Activated naive CD4-positive, alpha-beta T cell treated with anti-CD3 and anti-CD28 coated beads, Interleukin-2, amount 50 U/mL, for 24 hours (primary cell): Measurements from ENCODE around the gene GNAQ.
"Not testable (repeated sequence)": the region's sequence is repeated elsewhere in the genome, so short reads cannot be mapped to it uniquely, and the experiment has no call there.

ENCODE experiments used
- H3K27ac Mint-ChIP-seq: one replicate; pipeline ENCODE4 v1.8.0; 2021; ENCODE audit warnings: mild to moderate bottlenecking, mixed read lengths
- H3K27me3 Mint-ChIP-seq: one replicate; pipeline ENCODE4 v1.8.0; 2021; ENCODE audit warnings: mixed read lengths
- H3K36me3 Mint-ChIP-seq: one replicate; pipeline ENCODE4 v1.8.0; 2021; ENCODE audit warnings: mixed read lengths
- H3K4me1 Mint-ChIP-seq: one replicate; pipeline ENCODE4 v1.8.0; 2021; ENCODE audit warnings: mixed read lengths
- H3K4me3 Mint-ChIP-seq: one replicate; pipeline ENCODE4 v1.8.0; 2021; ENCODE audit warnings: mild to moderate bottlenecking, mixed read lengths
- H3K9me3 Mint-ChIP-seq: one replicate; pipeline ENCODE4 v1.8.0; 2021; ENCODE audit warnings: mixed read lengths

The GNAQ gene

DNA sequence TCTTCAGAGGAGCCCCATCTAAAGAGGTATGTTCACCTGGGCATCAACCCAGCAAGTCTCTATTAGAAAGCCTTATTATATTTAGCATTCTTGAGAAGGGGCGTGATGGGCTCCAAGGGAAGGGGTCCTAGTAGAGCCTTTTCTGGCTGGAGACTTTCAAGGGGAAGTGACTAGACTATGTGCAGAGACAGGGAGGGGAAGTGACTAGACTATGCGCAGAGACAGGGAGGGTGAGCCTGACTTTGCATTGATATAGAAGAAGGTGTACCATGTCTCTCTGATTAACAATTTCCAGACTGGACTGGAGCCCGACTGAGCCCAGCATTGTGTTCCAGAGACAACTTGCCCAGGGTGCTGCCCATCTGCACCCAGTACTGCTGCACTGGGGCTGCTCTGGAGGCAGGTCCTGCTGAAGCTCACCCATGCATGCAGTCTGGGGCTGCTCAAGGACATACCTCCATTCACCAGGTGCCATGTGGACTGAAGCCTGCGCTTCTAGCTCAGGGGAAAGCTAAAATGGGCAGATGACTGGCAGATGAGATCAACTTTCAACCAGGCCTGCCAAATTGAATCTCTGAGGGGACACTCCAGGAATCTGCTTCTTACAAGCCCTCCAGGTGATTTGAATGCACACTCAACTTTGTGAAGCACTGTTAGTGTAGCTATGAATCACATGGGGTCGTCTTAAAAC, 300.5 kb downstream of the GNAQ start:
- no peaks in the 10 kb centered on the region for H3K9me3 Mint-ChIP-seq
- H3K27ac Mint-ChIP-seq = no peak overlapping the region
- peaks cover 33% of the 10 kb centered on the region for H3K4me1 Mint-ChIP-seq
- no peak overlapping the region for H3K4me3 Mint-ChIP-seq
- peaks cover 38% of the 10 kb centered on the region for H3K36me3 Mint-ChIP-seq
- H3K27me3 Mint-ChIP-seq = no peaks in the 10 kb centered on the region

DNA sequence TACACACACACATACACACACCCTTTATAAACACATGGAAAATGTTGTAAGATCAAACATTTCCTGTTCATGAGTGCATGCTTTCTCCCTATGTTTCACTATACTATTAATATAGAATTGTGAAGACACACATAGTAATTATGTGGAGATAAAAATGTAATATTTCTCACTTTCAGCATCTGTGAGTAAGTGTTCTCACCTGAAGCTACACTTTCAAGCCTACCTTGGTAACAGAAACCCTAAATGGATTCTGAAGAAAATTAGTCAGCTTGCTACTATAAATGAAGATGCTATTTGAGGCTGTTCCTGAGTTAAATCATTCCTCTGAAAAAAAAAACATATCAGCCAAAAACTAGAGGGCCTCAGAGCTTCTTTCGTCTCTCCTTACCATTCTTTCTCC, 302.4 kb downstream of the GNAQ start:
- Mint-ChIP-seq H3K27ac (peak overlapping the region; percentile 60), H3K36me3 (peaks cover 30% of the 10 kb centered on the region), H3K4me1 (peaks cover 43% of the 10 kb centered on the region), H3K9me3 (no peaks in the 10 kb centered on the region), H3K4me3 (no peak overlapping the region), H3K27me3 (no peaks in the 10 kb centered on the region)

DNA sequence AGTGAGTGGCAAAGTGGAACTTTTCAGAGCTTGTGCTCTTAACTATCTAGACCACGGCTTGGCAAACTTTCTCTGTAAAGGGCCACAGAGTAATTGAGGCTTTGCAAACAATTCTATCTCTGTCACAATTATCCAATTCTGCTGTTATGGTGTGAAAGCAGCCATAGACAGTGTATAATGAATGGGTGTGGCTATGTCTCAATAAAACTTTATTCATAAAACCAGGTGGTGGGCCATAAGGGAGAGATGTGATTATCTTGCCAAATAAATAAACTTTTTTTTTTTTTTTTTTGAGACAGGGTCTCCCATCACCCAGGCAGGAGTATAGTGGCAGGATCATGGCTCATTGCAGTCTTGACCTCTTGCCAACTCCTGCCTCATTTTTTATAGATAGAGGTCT, 304.8 kb downstream of the GNAQ start:
- peaks cover 27% of the 10 kb centered on the region for H3K36me3 Mint-ChIP-seq
- no peaks in the 10 kb centered on the region for H3K9me3 Mint-ChIP-seq
- no peaks in the 10 kb centered on the region for H3K27me3 Mint-ChIP-seq
- H3K4me3 Mint-ChIP-seq = no peak overlapping the region
- peaks cover 37% of the 10 kb centered on the region for H3K4me1 Mint-ChIP-seq
- H3K27ac Mint-ChIP-seq = peak overlapping the region; percentile 19

DNA sequence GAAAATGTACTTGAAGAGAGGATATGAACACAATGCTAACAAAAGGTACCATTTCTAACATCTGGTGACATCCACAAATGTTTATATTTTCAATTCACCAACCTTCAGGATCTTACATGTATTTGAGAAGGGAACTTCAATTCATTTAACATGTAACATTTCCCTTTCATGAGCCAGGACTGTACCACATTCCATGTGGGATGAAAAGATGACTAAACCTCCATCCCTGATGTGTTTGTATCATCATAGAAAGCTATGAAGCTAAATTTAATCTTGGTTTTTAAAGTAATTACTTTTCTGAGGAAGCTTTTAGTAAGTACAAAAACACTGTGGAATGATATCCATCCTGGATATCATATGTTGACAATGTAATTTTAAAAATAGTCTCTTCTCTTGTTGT, 305.3 kb downstream of the GNAQ start:
- Mint-ChIP-seq H3K9me3 (no peaks in the 10 kb centered on the region), H3K4me3 (peak overlapping the region; percentile 0), H3K36me3 (peaks cover 24% of the 10 kb centered on the region), H3K4me1 (peaks cover 37% of the 10 kb centered on the region), H3K27me3 (no peaks in the 10 kb centered on the region), H3K27ac (peak overlapping the region; percentile 19)

GRCh38 chr9:77725820-77726219, 305.8 kb downstream of the GNAQ start:
- H3K4me1 Mint-ChIP-seq = peaks cover 37% of the 10 kb centered on the region

DNA sequence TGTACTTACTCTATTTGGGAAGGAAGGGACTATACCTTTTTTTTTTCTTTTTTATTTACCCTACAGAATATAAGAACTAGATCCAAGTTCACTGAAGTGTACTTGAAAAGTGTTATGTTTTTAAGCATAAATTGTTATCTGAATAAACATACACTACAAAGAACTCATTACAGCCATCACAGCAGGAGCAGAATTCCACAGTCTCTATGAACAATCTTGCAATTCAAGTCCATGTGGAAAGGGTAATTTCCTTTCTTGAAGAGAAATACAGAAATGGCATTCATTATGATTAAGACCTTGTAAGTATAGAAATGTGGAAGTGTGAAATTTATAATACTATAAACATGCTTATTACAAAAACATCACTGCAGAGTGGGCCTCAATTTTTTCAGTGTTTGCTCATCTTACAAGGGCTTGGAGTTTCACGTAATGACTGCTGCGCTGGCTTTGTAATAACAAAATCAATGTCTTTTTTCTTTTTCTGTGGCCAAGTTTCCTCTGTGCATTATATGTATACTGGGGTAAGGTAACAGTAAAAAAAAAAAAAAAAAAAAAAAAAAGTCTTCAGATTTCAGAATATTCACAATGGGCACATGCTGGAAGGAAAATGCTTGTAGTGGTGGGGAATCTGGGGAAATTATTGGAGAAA, 306.4 kb downstream of the GNAQ start:
- Mint-ChIP-seq H3K4me3 (no peak overlapping the region), H3K9me3 (no peaks in the 10 kb centered on the region), H3K27me3 (no peaks in the 10 kb centered on the region), H3K4me1 (peaks cover 37% of the 10 kb centered on the region), H3K27ac (peak overlapping the region; percentile 15), H3K36me3 (peaks cover 24% of the 10 kb centered on the region)

More at GRCh38 chr9:77725820-77726219, 305.8 kb downstream of the GNAQ start:
- no peaks in the 10 kb centered on the region for H3K27me3 Mint-ChIP-seq
- H3K9me3 Mint-ChIP-seq = no peaks in the 10 kb centered on the region
- peak overlapping the region; percentile 0 for H3K4me3 Mint-ChIP-seq
- peaks cover 22% of the 10 kb centered on the region for H3K36me3 Mint-ChIP-seq
- peak overlapping the region; percentile 15 for H3K27ac Mint-ChIP-seq

DNA sequence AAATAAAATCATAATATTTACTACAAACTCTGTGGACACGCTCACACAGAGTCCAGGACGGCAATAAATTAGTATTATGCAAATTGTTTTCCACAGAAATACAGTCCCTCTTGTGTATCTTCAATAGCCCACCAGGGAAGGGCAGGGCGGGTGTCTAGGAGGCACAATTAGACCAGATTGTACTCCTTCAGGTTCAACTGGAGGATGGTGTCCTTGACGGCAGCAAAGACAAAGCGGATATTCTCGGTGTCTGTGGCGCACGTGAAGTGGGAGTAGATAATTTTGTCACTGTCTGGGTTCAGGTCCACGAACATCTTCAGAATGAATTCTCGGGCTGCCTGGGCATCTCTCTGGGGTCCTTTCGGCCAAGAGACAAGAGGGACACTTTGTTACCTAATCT, 310.5 kb downstream of the GNAQ start:
- H3K36me3 Mint-ChIP-seq = peaks cover 12% of the 10 kb centered on the region
- not testable (repeated sequence) for H3K27ac Mint-ChIP-seq, H3K9me3 Mint-ChIP-seq, H3K4me3 Mint-ChIP-seq, H3K4me1 Mint-ChIP-seq, H3K27me3 Mint-ChIP-seq

- Mint-ChIP-seq H3K4me1 (no peaks in the 10 kb centered on the region), H3K9me3 (no peaks in the 10 kb centered on the region), H3K4me3 (no peak overlapping the region), H3K36me3 (peaks cover 13% of the 10 kb centered on the region), H3K27me3 (no peaks in the 10 kb centered on the region), H3K27ac (peak overlapping the region; percentile 10)
Measured at GRCh38 chr9:77719321-77719720, 312.3 kb downstream of the GNAQ start.

GRCh38 chr9:77718298-77718640, 313.3 kb downstream of the GNAQ start:
- H3K4me1 Mint-ChIP-seq, H3K9me3 Mint-ChIP-seq, H3K27me3 Mint-ChIP-seq, H3K27ac Mint-ChIP-seq, H3K36me3 Mint-ChIP-seq, H3K4me3 Mint-ChIP-seq: not testable (repeated sequence)

- H3K36me3 Mint-ChIP-seq = peaks cover 13% of the 10 kb centered on the region
- not testable (repeated sequence) for H3K4me1 Mint-ChIP-seq, H3K27me3 Mint-ChIP-seq, H3K4me3 Mint-ChIP-seq, H3K27ac Mint-ChIP-seq, H3K9me3 Mint-ChIP-seq
Measured at GRCh38 chr9:77717608-77718297, 313.9 kb downstream of the GNAQ start.

- no peak overlapping the region for H3K27ac Mint-ChIP-seq
- H3K27me3 Mint-ChIP-seq = no peaks in the 10 kb centered on the region
- H3K36me3 Mint-ChIP-seq = peaks cover 15% of the 10 kb centered on the region
- H3K4me3 Mint-ChIP-seq = no peak overlapping the region
- H3K4me1 Mint-ChIP-seq = no peaks in the 10 kb centered on the region
- peaks cover 15% of the 10 kb centered on the region for H3K9me3 Mint-ChIP-seq
Measured at GRCh38 chr9:77714077-77714549, 317.5 kb downstream of the GNAQ start.

- Mint-ChIP-seq H3K4me3 (no peak overlapping the region), H3K9me3 (peaks cover 24% of the 10 kb centered on the region), H3K27me3 (no peaks in the 10 kb centered on the region), H3K27ac (peak overlapping the region; percentile 30), H3K36me3 (peaks cover 16% of the 10 kb centered on the region), H3K4me1 (no peaks in the 10 kb centered on the region)
Measured at GRCh38 chr9:77712533-77713130, 319.0 kb downstream of the GNAQ start.

- peaks cover 24% of the 10 kb centered on the region for H3K9me3 Mint-ChIP-seq
- H3K36me3 Mint-ChIP-seq = peaks cover 14% of the 10 kb centered on the region
- H3K27me3 Mint-ChIP-seq = no peaks in the 10 kb centered on the region
- H3K27ac Mint-ChIP-seq = no peak overlapping the region
- H3K4me1 Mint-ChIP-seq = no peaks in the 10 kb centered on the region
- H3K4me3 Mint-ChIP-seq = no peak overlapping the region
Measured at GRCh38 chr9:77710965-77711648, 320.5 kb downstream of the GNAQ start.

- H3K4me3 Mint-ChIP-seq = no peak overlapping the region
- peaks cover 24% of the 10 kb centered on the region for H3K9me3 Mint-ChIP-seq
- H3K27ac Mint-ChIP-seq = no peak overlapping the region
- H3K27me3 Mint-ChIP-seq = no peaks in the 10 kb centered on the region
- H3K36me3 Mint-ChIP-seq = peaks cover 14% of the 10 kb centered on the region
- H3K4me1 Mint-ChIP-seq = no peaks in the 10 kb centered on the region
Measured at GRCh38 chr9:77710316-77710715, 321.3 kb downstream of the GNAQ start.

DNA sequence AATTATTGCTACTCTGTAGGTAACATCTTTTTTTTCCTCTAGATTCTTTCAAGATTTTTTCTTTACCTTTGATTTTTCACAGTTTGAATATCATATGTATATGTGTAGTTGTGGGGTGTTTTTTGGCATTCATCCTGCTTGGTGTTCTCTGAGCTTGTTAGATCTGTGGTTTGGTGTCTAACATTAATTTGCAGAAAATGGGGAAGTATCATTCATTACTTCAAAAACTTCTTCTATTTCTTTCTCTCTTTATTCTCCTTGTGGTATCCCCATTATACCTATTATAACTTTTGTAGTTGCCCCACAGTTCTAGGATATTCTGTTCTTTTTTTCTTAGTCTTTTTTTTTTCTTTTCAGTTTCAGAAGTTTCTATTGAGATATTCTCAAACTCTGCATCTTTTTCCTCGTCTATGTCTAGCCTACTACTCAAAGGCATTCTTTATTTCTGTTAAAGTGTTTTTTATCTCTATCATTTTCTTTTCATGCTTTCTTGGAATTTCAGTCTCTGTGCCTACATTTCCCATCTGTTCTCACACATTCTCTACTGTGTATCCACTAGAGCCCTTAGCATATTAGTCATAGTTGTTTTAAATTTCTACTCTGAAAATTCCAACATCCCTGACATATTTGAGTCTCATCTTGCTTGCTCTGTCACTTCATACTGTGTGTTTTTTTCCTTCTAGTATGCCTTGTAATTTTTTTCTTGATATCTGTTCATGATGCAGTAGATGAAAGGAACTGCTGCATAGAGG, 323.4 kb downstream of the GNAQ start:
- no peaks in the 10 kb centered on the region for H3K4me1 Mint-ChIP-seq
- no peak overlapping the region for H3K27ac Mint-ChIP-seq
- no peaks in the 10 kb centered on the region for H3K27me3 Mint-ChIP-seq
- H3K4me3 Mint-ChIP-seq = no peak overlapping the region
- H3K9me3 Mint-ChIP-seq = peaks cover 24% of the 10 kb centered on the region
- H3K36me3 Mint-ChIP-seq = peaks cover 13% of the 10 kb centered on the region
